ENCODE data around the gene UBE2D2.
"Not testable (repeated sequence)": the region's sequence is repeated elsewhere in the genome, so short reads cannot be mapped to it uniquely, and the experiment has no call there.

The UBE2D2 gene

GRCh38 chr5:139584137-139584536 is 23.0 kb downstream of the UBE2D2 start:
- DNase-seq (ENCODE audit: low spot score): no peak

GRCh38 chr5:139588116-139588515 is 27.0 kb downstream of the UBE2D2 start:
- DNase-seq (ENCODE audit: low spot score): not testable (repeated sequence)

- no peak for DNase-seq (ENCODE audit: low spot score)
Observed at GRCh38 chr5:139588962-139589361, 27.8 kb downstream of the UBE2D2 start.

GRCh38 chr5:139592289-139592688 is 31.1 kb downstream of the UBE2D2 start:
- no peak for DNase-seq (ENCODE audit: low spot score)

- not testable (repeated sequence) for DNase-seq (ENCODE audit: low spot score)
Observed at GRCh38 chr5:139593076-139593475, 31.9 kb downstream of the UBE2D2 start.

- DNase-seq (ENCODE audit: low spot score): no peak
Observed at GRCh38 chr5:139593716-139594319, 32.7 kb downstream of the UBE2D2 start.

- no peak for DNase-seq (ENCODE audit: low spot score)
Observed at GRCh38 chr5:139597134-139597533, 36.0 kb downstream of the UBE2D2 start.

GRCh38 chr5:139598601-139598965 is 37.4 kb downstream of the UBE2D2 start:
- not testable (repeated sequence) for DNase-seq (ENCODE audit: low spot score)

- peak; percentile 20 for DNase-seq (ENCODE audit: low spot score)
Observed at GRCh38 chr5:139600336-139600949, 39.3 kb downstream of the UBE2D2 start.

GRCh38 chr5:139601429-139601828 is 40.3 kb downstream of the UBE2D2 start:
- DNase-seq (ENCODE audit: low spot score): no peak

GRCh38 chr5:139601948-139602347 is 40.8 kb downstream of the UBE2D2 start:
- not testable (repeated sequence) for DNase-seq (ENCODE audit: low spot score)

- DNase-seq (ENCODE audit: low spot score): no peak
Observed at GRCh38 chr5:139605887-139606286, 44.7 kb downstream of the UBE2D2 start.

- no peak for DNase-seq (ENCODE audit: low spot score)
Observed at GRCh38 chr5:139611703-139612584, 50.8 kb downstream of the UBE2D2 start.

GRCh38 chr5:139619861-139620260 is 58.7 kb downstream of the UBE2D2 start:
- no peak for DNase-seq (ENCODE audit: low spot score)

- not testable (repeated sequence) for DNase-seq (ENCODE audit: low spot score)
Observed at GRCh38 chr5:139625398-139625797, 64.3 kb downstream of the UBE2D2 start.

GRCh38 chr5:139630855-139631254 is 69.7 kb downstream of the UBE2D2 start:
- no peak for DNase-seq (ENCODE audit: low spot score)

- DNase-seq (ENCODE audit: low spot score): no peak
Observed at GRCh38 chr5:139631520-139632165, 70.5 kb downstream of the UBE2D2 start.

- DNase-seq (ENCODE audit: low spot score): peak; percentile 78
Observed at GRCh38 chr5:139633295-139634027, 72.3 kb downstream of the UBE2D2 start.

GRCh38 chr5:139634028-139634325 is 72.8 kb downstream of the UBE2D2 start:
- no peak for DNase-seq (ENCODE audit: low spot score)

GRCh38 chr5:139634541-139634940 is 73.4 kb downstream of the UBE2D2 start:
- no peak for DNase-seq (ENCODE audit: low spot score)

GRCh38 chr5:139635191-139635590 is 74.1 kb downstream of the UBE2D2 start:
- DNase-seq (ENCODE audit: low spot score): no peak

- DNase-seq (ENCODE audit: low spot score): peak; percentile 29
Observed at GRCh38 chr5:139635606-139636206, 74.6 kb downstream of the UBE2D2 start.

Data from RKO (cell line).